HG02840 (cell line): Measurements from ENCODE around the gene CLEC1A.

Experiments used
- ATAC-seq: cut with Tn5 transposase; IDR thresholded peaks from one replicate; pipeline ENCODE4 v1.9.1; 2021; ENCODE audit warnings: mild to moderate bottlenecking, moderate library complexity, moderate number of reproducible peaks; ENCODE audit not compliant: unreplicated experiment, low FRiP score

The CLEC1A gene

DNA sequence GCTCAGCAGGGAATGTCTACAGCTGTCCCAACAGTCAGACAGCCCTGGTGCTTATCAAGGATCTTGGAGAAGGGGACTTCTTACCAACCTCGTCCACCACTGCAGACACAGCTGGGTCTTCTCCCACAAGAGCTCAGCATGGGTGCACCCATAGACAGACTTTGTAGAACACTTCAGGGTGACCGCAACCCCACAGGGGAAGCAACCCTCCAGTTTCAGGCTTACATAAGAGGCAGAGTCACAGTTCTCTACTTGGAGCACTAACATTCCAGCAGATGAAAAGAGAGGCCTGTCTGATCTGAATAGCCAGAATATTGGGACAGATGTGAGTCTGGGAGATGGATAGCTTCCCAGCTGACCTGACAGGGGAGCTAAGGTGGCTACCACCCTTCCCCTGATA is 3.5 kb upstream of the CLEC1A start:
- no peak for ATAC-seq

DNA sequence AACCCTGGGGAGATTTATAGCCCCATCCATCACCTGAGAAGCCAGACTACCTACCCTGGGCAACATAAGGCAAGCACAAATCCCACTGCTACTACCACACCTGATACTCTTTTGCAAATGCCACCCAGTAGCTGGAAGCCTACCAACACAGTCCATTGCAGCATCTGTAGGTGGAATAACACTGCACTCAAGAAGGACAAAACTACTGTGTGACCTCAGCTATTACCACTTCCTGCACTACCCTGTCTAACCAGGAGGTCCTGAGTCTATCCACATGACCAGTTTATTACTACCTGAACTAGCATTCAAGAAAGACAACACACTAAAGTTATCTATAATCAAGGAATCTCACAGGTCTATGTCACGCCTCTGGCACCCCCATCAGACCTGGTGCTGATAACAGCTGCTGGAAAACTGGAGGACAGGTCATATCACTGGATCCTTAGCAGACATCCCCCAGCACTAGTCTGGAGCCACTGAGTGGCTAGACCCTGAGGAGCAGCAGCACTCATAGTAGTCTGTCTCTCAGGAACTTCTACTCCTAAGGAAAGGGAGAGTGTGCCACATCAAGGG is 2.9 kb upstream of the CLEC1A start:
- no peak for ATAC-seq

DNA sequence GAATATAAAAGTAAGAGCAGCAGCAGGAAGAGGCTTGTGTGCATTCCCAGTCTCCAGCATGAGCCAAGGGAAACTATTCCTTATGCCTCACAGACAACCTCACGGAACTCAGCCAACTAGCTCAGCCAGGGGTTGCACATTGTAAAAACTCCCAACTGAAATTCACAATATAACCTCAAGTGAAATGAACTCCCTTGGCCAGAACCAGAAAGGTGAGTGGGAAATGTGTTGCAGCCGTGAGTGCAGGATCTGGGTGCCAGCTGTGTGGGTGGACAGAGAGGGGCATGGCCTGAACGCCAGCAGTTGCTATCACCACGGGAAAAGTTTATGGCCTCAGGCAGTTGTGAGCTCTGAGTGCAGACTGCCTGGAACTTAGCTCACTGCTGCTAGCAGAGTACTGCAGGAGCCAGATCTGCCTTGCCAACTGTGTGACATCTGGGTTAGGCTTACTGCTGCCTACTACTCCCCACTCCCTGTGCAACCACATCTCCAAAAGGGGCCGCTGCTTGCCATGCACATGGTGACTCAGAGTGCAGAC is 2.3 kb upstream of the CLEC1A start:
- ATAC-seq: no peak

DNA sequence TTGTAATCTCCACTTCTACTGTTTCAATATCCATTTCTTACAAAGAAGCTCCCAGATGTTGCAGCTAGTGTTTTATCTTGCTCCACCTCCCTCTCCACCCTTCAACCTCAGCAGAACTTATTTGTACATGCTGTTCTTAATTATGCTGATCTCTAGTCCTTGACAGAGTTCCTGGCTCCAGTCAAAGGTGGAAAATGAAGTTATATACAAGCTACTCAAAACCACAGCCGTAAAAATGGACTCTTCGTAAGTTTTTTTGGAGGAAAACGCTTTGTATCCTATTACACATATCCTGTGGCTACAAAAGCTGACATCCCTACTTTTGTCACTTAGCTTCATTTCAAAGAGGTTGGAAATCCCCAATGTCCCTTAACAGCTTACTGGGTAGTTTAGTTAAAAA is 1.3 kb downstream of the CLEC1A start:
- ATAC-seq: no peak

DNA sequence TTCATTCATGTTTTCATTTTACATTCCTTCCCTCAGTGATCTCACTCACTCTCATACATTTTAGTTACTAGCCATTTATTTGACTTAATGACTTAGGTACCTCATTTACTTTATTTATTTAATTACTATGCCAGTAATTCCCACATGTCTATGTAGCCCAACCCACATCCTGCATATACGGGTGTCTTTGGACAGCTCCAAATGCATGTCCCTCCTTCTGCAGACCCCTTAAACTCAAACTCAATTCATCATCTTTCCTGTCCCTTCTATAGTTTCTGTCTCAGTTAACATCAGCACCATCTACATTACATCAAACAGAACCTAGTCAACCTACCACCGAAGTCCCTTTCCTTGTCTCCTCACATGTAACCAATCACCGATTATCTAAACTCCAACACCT is 2.8 kb downstream of the CLEC1A start:
- no peak for ATAC-seq

DNA sequence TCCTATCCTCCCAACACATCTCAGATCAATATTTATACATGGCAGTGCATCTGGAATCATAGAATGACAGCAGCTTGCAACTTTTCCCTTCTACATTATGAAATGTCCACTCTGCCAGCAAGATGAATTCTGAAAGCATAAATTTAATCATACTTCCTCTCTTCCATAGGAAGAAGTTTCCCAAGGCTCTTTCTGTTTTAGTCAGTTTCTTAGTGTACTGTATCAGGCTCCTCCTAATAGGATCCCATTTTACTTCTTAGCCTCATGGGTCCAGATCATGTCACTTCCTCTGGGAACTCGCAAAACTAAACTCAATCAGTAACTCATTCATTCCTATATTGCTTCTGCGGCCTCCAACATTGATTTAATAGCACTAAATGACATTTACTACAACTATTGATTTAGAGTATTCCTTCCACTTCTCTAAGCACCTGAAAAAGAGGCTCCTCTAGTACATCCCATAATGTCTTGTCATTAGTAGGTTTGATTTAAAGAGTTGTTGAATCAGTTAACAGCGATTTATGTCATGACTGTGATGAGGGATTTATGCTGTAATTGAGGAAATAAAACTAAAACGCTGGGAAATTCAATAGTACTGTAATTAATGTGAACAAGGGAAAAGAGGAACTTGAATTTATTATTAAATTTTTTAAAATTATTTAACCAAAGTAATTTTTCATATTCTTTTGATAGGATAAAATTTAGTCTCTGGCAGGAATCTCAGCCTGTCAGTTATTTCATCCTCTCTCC is 4.0 kb downstream of the CLEC1A start:
- no peak for ATAC-seq

DNA sequence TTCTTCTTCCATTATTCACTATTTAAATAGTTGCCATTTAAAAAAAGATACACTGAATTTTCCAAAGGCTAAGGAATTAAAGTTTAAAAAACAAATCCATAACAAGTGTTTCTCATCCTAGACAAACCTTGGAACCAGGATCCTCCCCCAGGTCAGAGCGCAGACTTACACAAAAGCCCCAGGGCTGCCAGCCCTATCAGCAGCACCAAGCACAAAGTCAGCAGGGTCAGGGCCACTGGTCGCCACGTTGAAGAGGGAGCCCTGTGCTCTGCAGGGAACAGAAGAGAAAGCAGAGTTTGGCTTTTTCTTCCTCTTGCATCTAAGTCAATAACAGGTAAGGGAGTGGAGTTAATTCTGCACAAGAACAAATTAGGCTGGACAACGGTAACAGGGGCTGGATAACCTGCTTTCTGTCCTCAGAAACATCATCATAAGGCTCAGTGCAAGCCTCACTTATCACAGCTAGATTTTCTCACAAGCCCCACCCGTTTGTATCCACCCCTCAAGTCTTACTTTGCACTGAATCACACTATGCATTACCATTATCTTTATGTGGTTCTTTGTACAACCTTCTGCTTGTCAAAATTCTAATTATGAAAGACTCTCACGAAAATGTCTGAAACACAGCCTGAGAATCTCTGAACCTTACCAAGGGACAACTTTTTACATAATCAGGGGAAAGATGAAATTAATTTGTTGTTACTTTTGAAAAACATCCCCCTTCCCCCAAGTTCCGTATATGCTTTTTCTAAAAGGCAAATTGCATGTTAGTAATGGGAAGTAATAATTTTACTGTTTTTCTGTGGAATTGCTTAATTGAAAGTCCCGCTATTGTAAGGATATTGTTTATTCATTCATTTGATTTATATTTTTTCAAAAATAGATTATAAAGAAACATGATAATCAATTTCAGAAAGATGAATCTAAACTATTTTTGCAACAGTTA is 9.6 kb downstream of the CLEC1A start:
- ATAC-seq: no peak

DNA sequence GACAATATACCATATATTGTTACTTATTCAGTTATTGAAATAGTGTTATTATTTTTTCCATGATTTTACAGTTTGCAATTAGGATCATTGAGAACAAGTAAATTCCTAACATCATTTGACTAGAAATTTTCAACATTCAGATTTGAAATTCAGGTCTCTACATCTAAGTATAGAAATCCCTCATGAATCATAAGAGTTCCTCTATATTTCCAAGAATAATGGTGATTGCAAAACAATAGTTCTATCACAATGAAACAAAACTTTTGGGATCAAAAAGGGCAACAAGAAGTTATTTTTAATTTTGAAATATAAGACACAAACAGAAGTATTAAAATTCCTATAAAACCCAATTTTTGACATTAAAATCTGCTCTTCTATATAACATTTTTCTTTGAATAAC is 10.8 kb downstream of the CLEC1A start:
- no peak for ATAC-seq

DNA sequence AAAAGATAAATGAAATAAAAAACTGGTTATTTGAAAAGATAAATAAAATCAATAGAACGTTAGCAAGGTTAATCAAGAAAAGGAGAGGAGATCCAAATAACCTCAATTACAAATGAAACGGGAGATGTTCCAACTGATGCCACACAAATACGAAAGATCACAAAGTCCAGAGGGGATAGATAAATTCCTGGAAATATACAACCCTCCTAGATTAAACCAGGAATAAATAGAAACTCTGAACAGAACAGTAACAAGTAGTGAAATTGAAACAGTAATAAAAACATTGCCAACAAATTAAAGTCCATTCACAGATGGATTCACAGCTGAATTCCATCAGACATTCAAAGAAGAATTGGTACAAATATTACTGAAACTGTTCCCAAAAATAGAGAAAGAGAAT is 12.4 kb downstream of the CLEC1A start:
- no peak for ATAC-seq

DNA sequence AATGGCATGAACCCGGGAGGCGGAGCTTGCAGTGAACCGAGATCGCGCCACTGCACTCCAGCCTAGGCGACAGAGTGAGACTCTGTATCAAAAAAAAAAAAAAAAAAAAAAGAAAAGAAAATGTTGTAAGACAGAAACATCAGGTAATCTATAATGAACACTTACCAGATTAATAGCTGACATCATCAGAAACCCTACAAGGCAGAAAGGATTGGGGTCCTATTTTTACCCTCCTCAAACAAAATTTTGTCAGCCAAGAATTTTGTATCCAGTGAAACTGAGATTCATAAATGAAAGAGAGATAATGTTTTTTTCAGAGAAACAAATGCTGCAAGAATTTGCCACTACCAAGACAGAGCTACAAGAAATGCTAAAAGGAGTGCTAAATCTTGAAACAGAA is 14.1 kb downstream of the CLEC1A start:
- no peak for ATAC-seq

DNA sequence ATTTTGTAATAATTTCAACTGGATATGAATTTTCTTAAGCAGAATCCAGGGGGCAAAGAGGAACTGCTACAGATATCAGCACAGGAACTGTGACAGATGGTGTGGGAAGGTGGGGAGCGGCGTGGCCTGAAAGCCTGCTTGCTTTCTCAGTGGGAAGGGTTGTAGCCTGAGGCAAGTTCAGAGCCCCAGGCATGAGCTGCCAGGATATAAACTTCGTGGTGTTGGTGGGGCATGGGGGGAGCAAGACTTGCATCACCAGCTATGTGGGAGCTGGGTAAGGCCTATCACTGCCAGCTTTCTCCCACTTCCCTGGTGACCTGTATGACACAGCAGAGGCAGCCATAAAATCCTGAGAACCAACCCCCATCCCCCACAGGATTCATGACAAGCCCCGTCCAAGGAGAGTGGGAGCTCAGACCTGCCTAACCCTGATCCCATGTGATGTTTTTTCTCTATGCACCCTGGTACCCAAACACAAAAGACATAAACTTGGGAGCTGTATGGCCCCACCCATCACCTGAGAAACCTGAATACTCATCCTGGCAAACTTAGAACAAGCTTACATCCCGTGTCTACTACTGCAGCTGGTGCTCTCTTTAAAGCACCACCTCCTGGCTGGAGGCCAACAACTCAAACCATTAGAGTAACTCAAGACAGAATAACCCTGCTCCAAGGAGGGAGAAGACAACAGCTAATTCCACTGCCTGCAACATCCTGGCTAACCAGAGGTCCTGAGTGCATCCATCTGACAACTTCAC is 16.5 kb downstream of the CLEC1A start:
- no peak for ATAC-seq

DNA sequence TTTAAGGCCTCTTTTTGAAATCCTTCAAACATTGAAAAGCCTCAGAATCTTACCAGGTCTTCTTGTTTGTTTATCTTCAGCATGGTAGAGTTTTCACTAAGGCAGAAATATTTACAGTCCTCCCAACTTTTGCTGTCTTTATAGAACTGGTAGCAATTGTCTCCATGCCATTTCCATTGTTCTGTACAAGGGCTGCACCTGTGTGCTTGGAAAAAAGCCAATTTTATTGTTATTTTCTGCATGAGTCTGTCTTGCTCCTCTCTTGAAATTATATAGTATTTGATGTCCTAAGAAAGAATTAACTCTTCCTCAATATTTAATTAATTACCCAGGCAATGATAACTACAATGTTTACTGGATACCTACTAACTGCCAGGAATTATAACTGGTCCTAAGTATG is 23.3 kb downstream of the CLEC1A start:
- no peak for ATAC-seq

DNA sequence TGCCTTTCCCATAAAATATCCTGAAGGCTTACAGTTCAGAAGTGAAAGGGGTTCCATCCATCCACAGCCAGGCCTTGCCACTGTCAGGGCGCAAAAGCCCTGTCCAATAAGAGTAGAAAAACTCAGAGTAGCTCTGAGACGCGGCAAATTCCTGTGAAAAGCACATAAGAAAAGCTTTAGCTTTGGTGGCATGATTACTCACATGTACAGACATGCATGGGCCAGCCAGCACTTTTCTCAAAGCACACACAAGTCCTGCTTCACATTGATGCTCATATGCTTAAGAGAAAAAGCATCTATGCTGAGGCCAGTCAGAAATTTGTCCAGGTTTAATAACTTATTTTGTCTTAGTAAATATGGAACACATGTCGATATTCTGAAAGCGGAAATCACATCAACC is 25.5 kb downstream of the CLEC1A start:
- no peak for ATAC-seq

DNA sequence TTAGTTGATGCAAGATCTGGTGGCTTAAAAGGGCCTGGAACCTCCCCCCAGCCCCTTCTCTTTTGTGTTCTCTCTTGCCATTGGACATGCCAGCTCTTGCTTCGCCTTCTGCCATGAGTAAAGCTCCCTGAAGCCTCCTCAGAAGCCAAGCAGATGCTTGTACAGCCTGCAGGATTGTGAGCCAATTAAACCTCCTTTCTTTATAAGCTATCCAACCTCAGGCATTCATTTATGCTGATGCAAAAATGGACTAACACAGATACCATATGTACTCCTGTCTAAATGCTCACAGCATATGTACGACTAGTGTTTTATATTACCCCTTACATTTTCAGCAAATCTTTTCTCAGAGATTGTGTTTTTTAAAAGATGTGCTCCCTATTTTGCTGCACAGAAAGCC is 26.7 kb downstream of the CLEC1A start:
- ATAC-seq: no peak

DNA sequence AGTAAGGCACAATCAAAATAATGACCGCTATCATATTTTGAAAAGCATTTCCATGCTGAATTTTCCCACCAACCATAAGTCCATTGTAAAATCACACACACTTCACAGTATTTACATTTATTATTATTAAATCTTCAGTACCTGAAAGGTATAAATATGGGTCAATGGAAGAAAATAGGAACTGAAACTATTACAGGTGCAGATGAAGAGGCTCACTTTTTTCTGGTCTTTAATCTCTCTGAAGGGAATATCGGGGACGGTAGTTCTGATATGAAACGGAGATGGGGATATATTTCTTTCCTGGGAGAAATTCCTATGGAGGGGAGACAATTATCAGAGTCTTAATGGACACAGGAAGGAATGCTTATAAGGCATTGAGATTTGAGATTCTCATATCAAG is 28.4 kb downstream of the CLEC1A start:
- no peak for ATAC-seq

DNA sequence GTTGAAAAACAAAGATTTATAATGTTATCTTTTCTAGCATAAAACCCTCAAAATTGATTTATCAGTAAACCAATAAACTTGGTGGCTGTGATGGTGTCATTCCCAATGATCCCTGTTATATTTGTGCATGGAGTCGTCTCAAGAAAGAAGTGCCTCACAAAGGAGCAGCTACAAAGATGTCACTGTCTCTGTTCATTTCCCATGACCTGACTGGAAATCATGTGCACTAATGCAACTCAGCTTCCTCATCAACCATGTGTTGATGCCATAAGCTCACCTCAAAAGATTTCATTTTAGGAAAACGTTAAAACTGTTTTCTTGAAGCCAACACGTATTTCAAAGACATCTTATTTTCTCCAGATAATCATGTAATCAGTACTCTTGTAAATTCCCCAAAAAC is 28.8 kb downstream of the CLEC1A start:
- ATAC-seq: no peak

DNA sequence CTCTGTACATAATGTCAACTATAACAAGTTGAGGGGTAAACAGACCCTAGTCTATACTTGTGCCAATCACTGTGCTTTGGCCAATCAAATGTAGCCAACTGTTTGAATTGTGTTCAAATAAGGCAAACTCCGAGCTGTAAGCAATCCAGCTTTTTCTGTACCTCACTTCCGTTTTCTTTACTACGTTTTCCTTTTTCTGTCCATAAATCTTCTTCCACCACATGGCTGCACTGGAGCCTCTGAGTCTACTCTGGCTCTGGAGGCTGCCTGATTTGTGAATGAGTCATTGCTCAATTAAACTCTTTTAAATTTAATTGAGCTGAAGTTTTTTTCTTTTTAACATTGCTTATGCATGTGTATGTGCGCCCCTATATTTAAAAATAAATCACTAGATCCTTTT is 29.7 kb downstream of the CLEC1A start:
- ATAC-seq: no peak

DNA sequence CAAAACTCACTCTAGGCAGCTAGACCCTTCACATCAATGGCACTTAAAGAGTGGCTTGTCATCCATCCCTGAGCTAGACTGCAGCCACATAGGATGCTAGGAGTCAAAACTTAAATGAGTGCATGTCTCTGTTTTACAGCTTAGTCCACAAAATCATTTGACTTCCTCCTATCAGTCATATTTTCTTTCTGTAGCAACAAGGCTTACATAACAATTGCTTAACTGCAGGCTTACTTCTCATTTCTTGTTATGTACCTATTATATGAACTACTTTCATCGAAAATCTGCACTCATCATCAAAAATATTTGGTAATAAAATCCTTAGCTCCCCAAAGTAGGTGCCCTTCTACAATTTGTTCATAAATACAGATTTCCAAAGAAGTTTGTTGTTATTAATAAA is 30.1 kb downstream of the CLEC1A start:
- ATAC-seq: no peak

DNA sequence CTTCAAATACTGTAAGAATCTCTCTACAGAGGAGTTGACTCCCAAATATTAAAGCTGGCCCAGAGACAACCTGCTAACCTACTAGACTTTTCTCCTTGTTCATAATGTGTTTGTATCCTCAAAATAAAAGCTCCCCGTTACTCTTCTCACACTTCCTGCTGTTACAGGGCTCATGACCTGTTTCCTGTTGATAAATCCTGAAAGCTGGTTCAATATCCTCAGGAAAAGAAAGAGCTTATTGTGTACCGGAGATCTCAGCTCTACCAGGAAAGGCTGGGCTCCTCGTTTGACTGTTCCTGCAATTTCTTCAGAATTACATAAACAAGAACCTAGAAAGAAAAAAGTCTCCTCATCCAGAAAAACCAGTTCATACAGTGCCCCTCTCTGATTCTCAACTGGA is 30.8 kb downstream of the CLEC1A start:
- ATAC-seq: no peak

DNA sequence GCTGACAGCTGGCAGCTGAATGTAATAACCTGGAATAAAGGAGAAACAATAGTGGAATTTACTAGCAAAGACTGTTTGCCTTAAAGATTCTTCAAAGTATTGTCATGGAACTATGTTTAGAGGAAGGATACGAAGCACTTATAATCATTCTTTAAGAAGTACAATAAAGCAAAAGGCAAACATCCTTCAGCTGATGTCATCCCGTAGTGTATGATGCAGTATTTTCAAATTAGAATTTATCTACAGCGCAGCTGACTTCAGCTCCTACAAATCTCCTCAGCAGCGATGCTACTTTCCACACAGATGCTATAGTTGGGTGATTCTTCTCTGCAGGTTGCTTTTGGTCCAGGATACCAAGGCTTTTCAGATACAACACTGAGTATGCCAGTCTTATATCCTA is 31.5 kb downstream of the CLEC1A start:
- no peak for ATAC-seq

DNA sequence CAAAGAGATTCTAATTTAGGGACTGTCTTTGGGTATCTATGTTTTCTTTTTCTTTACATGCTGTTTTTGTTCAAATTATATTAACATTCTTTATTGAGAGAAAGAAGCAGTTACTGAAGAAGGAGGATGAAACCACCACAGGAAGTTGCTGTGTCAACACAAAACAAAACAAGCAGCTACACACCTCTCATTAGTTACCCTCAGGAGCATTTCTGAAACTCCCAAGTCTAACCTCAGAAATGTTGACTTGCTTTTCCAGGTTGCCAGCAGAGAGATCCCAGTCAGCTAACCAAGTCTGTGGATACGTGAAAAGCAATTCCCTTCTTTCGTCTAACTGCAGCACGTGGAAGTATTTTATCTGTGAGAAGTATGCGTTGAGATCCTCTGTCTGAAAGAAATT is 33.5 kb downstream of the CLEC1A start:
- ATAC-seq: no peak
